ENCODE data around the gene DND1.

DNA sequence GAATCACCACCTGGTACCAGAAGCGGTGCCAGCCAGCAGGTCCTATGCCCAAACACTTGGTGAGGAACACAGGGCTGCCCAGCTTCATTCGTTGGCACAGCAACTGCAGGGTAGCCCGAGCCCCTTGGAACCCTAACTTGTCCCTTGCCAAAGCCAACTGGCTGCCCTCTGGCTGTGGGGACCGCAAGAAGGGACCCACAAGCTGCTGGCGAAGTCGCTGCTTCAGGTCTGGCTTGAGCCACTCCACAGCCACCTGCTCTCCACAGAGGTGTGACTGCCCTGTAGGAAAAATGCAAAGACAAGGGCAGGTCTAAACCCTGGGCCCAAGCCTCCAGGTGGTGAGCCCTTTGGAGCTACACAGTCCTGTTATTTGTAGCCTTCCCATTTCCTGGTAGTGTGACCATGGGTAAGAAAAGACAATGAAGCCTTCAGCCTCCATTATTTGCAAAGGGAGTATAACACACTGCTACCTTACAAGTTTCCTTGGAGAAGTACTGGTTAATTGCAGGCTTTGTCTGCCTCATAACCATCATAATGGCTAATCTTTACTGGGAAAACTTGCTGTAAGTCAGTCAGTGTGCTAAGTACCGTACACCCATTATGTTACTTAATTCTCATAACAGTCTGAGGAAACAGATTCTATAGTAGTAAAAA lies 1.8 kb downstream of the DND1 start:
- TF ChIP-seq, protein P1, sequence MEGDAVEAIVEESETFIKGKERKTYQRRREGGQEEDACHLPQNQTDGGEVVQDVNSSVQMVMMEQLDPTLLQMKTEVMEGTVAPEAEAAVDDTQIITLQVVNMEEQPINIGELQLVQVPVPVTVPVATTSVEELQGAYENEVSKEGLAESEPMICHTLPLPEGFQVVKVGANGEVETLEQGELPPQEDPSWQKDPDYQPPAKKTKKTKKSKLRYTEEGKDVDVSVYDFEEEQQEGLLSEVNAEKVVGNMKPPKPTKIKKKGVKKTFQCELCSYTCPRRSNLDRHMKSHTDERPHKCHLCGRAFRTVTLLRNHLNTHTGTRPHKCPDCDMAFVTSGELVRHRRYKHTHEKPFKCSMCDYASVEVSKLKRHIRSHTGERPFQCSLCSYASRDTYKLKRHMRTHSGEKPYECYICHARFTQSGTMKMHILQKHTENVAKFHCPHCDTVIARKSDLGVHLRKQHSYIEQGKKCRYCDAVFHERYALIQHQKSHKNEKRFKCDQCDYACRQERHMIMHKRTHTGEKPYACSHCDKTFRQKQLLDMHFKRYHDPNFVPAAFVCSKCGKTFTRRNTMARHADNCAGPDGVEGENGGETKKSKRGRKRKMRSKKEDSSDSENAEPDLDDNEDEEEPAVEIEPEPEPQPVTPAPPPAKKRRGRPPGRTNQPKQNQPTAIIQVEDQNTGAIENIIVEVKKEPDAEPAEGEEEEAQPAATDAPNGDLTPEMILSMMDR (IDR thresholded peaks at IDR 0.05): no peak
- TF ChIP-seq POLR2A (IDR thresholded peaks at IDR 0.05): no peak

All from adrenal gland (tissue), 5 donors.